GM18951 (cell line): ENCODE measurements around the gene BRD7.
A peak's percentile ranks its signal among the peaks of the same experiment; 100 is the strongest.

Source experiments
- POLR2A ChIP-seq: IDR thresholded peaks from 4 replicates; pipeline ENCODE4 v1.6.1; 2011; ENCODE audit warnings: mild to moderate bottlenecking; ENCODE audit not compliant: insufficient read length, insufficient read depth; ENCODE audit errors: extremely low read depth
- in situ Hi-C: fragments of 300-500 bp; cut with MboI; formaldehyde crosslinking; loops from one replicate; pipeline ENCODE4 v1.12.0; 2022; ENCODE audit warnings: low sequenced_read_pairs, mixed read lengths, inconsistent platforms; ENCODE audit not compliant: unreplicated experiment

Gene BRD7

GRCh38 chr16:50272687-50273381 is 96.0 kb downstream of the BRD7 start:
- in situ Hi-C loops, result no loop called here
- no peak for TF ChIP-seq POLR2A

GRCh38 chr16:50272111-50272571 is 96.6 kb downstream of the BRD7 start:
- TF ChIP-seq POLR2A, result no peak
- in situ Hi-C loops, result no loop called here

GRCh38 chr16:50271148-50272041 is 97.4 kb downstream of the BRD7 start:
- no peak for TF ChIP-seq POLR2A
- in situ Hi-C loops, result no loop called here

- TF ChIP-seq POLR2A, result no peak
- in situ Hi-C loops, result no loop called here
Observed at GRCh38 chr16:50270510-50271147, 98.2 kb downstream of the BRD7 start.

DNA sequence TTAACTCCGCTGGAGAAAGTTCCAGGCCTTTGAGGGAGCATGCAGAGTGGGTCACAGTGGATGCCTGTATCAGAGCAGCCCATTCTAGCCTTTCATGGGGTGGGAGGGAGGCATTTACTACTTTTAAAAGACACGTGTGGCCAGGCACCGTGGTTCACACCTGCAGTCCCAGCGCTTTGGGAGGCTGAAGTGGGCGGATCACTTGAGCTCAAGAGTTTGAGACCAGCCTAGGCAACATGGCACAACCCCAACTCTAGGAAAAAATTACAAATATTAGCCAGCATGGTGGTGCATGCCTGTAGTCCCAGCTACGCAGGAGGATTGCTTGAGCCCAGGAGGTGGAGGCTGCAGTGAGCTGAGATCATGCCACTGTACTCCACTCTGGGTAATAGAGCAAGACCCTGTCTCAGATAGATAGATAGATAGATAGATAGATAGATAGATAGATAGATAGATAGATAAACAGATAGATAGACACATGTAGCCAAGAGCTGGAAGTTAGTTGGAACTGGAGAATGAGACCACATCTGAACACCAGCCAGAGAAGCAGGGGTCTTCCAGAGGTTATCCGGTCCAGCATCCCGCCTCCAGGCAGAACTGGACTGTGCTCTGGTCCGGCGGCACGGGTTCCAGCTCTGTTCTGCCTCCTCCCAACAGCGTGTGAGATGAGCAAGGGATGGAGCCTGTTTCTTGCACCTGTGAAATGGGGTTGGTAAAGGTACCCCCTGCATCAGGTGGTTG is 98.8 kb downstream of the BRD7 start:
- in situ Hi-C loops, result no loop called here
- TF ChIP-seq POLR2A, result no peak

DNA sequence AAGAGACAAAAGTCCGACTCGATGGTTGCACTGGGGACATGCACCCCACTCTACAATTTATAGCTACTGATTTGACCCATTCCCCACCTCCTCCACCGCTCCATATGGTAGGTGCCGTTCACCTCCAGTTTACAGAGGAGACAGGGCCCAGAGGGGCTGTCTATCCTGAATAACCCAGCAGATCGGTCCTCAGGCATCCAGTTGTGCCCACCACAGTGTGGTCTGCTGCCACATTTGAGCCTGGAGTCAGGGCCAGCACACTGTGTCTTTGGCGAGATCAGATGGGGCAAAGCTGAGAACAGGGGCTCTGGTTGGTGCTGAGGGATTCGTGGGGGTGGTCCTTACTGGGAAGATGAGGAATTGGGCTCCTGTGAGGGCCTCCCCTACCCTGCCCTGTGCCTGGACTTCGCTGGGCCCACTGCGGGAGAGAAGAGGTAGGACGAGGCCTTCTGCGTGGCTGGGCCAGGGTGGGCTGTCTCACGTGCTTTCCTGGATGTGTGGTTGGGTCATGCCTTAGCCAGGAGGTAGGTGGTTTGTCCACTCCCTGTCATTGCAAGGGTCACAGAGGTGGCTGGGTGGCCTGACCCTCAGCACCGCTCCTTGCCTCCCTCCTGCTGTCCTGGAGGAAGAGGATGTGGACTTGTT is 99.6 kb downstream of the BRD7 start:
- no peak for TF ChIP-seq POLR2A
- in situ Hi-C loops, result no loop called here

DNA sequence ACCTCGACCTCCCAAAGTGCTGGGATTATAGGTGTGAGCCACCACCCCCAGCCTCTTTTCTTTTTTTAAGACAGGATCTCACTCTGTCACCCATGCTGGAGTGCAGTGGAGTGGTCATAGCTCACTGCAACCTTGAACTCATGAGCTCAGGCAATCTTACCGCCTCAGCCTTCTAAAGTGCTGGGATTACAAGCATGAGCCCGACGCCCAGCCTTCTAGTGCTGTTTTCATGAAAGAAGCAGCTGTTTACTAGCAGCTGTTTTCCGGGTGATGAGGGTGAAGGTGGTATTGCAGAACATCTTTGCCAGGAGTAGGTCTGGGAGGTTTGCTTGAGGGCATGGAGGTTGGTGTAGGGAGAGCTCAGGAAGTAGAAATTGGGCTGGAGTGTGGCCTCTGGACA is 100.4 kb downstream of the BRD7 start:
- no peak for TF ChIP-seq POLR2A
- in situ Hi-C loops, result no loop called here

GRCh38 chr16:50267651-50268050 is 101.1 kb downstream of the BRD7 start:
- in situ Hi-C loops, result no loop called here
- TF ChIP-seq POLR2A, result no peak

DNA sequence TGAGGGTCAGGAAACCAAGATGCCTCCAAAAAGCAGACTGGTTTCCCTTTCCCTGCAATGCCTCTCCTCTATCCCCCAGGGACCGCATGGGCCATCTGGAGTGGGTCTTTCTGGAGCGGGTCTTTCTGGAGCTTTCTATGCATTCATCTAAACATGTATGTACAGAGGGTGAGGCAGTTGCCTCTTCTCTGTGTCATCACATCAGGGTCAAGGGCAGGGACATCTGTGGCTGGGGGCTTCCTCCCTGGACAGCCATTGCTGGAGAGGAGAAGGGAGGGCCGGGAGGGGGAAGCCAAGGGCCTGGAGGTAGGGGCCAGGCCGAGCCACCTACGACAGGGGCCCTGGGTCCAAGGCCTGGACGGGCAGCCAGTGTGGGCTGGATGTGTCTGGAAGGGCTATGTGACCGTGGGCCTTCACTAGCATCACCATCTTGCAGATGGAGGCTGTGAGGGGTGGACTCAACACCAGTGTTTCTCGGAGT is 101.6 kb downstream of the BRD7 start:
- TF ChIP-seq POLR2A, result no peak
- in situ Hi-C loops, result no loop called here

DNA sequence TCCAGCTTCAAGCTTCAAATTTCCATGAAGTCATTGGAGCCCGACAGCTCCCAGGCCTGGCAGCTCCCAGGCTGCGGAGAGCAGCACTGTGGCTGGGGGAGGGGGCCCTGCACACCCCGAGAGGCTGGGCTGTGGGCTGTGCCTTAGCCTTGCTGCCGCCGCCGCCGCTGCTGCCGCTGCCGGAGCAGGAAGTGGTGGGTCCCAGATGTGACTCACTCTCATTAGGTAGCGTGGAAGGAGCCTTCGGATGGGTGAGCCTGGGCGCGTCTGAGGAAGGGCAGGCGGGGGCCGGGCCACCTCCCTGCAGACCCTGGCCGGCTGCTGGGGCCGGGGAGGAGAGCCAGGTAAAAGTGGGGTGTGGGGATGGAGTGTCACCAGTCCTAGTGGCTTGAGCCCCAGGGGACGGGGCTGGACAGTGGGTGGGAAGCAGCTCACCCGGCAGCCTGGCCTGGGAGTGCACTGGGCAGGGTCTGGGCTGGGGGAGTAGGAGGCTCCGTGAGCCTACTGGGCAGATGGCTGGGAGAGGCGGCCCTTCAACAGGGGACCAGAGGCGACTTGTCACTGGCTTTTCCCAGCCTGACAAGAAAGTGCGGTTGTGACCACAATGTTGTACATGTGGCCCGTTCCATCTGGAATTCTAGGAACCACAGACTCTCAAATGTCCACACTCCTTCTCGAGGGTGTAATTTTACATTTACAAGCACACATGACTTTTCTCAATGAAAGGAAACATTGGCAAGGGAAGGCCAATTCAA is 102.3 kb downstream of the BRD7 start, which contains the start of gene ADCY7:
ADCY7 (plus strand) TSS at position 215 of the 755 bp plus-strand sequence. CDS start 21,629 bp downstream, outside the sequence.
- in situ Hi-C loops, result no loop called here
- TF ChIP-seq POLR2A, result peak; percentile 77
